K562 (cell line): ENCODE measurements around the gene FOSL2. TPM values are rescaled to one million over a fixed set of nuclear protein-coding genes. Genes with fewer than 3 reads are reported as not detected.
A peak's percentile ranks its signal among the peaks of the same experiment; 100 is the strongest.

Source experiments
- CC2D1A ChIP-seq: fragments of 450-650 bp; IDR thresholded peaks from 2 replicates; pipeline ENCODE4 v1.6.1; 2017; ENCODE audit warnings: mild to moderate bottlenecking
- CREBBP ChIP-seq: IDR thresholded peaks from one replicate; pipeline ENCODE4 v1.6.1; 2012; ENCODE audit warnings: low read depth, mild to moderate bottlenecking, control low read depth, inconsistent platforms, low read length
- E4F1 ChIP-seq: fragments of 250-450 bp; sonication (Bioruptor Pico); IDR thresholded peaks from 2 replicates; pipeline ENCODE4 v1.5.0; 2021; ENCODE audit warnings: mild to moderate bottlenecking, borderline replicate concordance
- HSF4 ChIP-seq: fragments of 250-450 bp; sonication (Bioruptor Pico); IDR thresholded peaks from 2 replicates; pipeline ENCODE4 v2.1.2; 2022; ENCODE audit warnings: mild to moderate bottlenecking, moderate library complexity, borderline replicate concordance
- MGA ChIP-seq: fragments of 450-650 bp; IDR thresholded peaks from 2 replicates; pipeline ENCODE4 v1.6.1; 2016; ENCODE audit warnings: mild to moderate bottlenecking, moderate library complexity
- MITF ChIP-seq: IDR thresholded peaks from 2 replicates; pipeline ENCODE4 v1.6.1; 2014; ENCODE audit warnings: antibody characterized with exemption
- POLR2AphosphoS5 ChIP-seq: IDR thresholded peaks from 2 replicates; pipeline ENCODE4 v1.6.1; 2011; ENCODE audit warnings: mild to moderate bottlenecking, low read depth, low read length, moderate library complexity; ENCODE audit not compliant: control insufficient read depth, insufficient read depth
- RBM34 ChIP-seq: fragments of 200-400 bp; formaldehyde crosslinking; IDR thresholded peaks from 2 replicates; pipeline ENCODE4 v1.6.1; 2018; ENCODE audit warnings: low read length, borderline replicate concordance; ENCODE audit not compliant: insufficient read depth
- SMARCE1 ChIP-seq: fragments of 450-650 bp; IDR thresholded peaks from 2 replicates; pipeline ENCODE4 v1.7.1; 2016; ENCODE audit warnings: mild to moderate bottlenecking
- SMC3 ChIP-seq: conservative IDR thresholded peaks from 2 replicates; pipeline ENCODE4 v1.6.1; 2011; ENCODE audit warnings: low read depth, low read length, improper control_type of control experiment; ENCODE audit not compliant: insufficient read depth
- ZNF175 ChIP-seq: fragments of 200-800 bp; sonication (Bioruptor generic); IDR thresholded peaks from 2 replicates; pipeline ENCODE4 v1.6.1; 2016; ENCODE audit warnings: low read depth, mild to moderate bottlenecking, missing genetic modification characterization, missing compliant biosample characterization
- polyA plus RNA-seq, 8 experiments: library from polyadenylated mRNA; depleted of rRNA in 4 of 8; stranded (reverse) in 5 of 8; unstranded in 3 of 8; fragments of >200 nt; fragmentation: Nextera tagmentation in 2 of 8; fragmentation: Illumina TruSeq in 1 of 8; extraction: Ambion mirVana in 2 of 8; extraction: Trizol in 1 of 8; gene quantifications; 2 replicates each; pipeline versions ENCODE4 v1.2.1 to v1.2.3, GENCODE V29; 2011 to 2014; ENCODE audit warnings: inconsistent platforms in 1 of 8, missing spikeins in 1 of 8
- total RNA-seq, 7 experiments: library from RNA; depleted of rRNA in 6 of 7; stranded (reverse); fragments of >200 nt in 6 of 7; fragmentation: Illumina TruSeq in 2 of 7; extraction: Trizol in 2 of 7; gene quantifications; 2 replicates each; pipeline versions ENCODE4 v1.2.1 to v1.2.3, GENCODE V29; 2011 to 2021; ENCODE audit warnings: low replicate concordance in 1 of 7

FOSL2 gene
- total and polyA plus RNA-seq, 9 of the 15 experiments (the other 6 are each of a cell fraction or from before 2014, with no cell fraction given) = 0.04 to 2.9 (median 0.80) TPM

GRCh38 chr2:28359222-28360057 is 33.2 kb upstream of the FOSL2 start (continued):
- TF ChIP-seq MGA (peak; percentile 90), SMARCE1 (peak; percentile 86), CC2D1A (no peak), CREBBP (no peak), ZNF175 (CRISPR knock-in tag) (peak; percentile 97), RBM34 (no peak), E4F1 (CRISPR knock-in tag) (no peak), SMC3 (no peak), HSF4 (CRISPR knock-in tag) (no peak), MITF (peak; percentile 78), POLR2AphosphoS5 (peak; percentile 44; the same call in 1 of the 2 replicates)
